NCI-H345 treated with DMSO at 0.1 percent for 48 hours (cell line): ENCODE results near the gene GNG7.
"Not testable (repeated sequence)": the region's sequence is repeated elsewhere in the genome, so short reads cannot be mapped to it uniquely, and the experiment has no call there.

Experiments used
- DNase-seq: peaks from one replicate; lab custom pipeline; 2025; ENCODE audit not compliant: unreplicated experiment; lab: John Stamatoyannopoulos, UW

The GNG7 gene

GRCh38 chr19:2714102-2714501 is 11.6 kb upstream of the GNG7 start:
- DNase-seq: not testable (repeated sequence)

- not testable (repeated sequence) for DNase-seq
These were observed 10.7 kb upstream of the GNG7 start for GRCh38 chr19:2713170-2713569.

- no peak for DNase-seq
These were observed 9.3 kb upstream of the GNG7 start for GRCh38 chr19:2711875-2712205.

- DNase-seq: no peak
These were observed 8.8 kb upstream of the GNG7 start for GRCh38 chr19:2711172-2711874.

GRCh38 chr19:2706251-2706650 is 3.8 kb upstream of the GNG7 start:
- no peak for DNase-seq

GRCh38 chr19:2703691-2704216 is 1.3 kb upstream of the GNG7 start:
- DNase-seq: no peak

- no peak for DNase-seq
These were observed 563 bp upstream of the GNG7 start for GRCh38 chr19:2703077-2703437.

- no peak for DNase-seq
These were observed 929 bp downstream of the GNG7 start for GRCh38 chr19:2701361-2702169.

GRCh38 chr19:2700660-2701360 is 1.7 kb downstream of the GNG7 start:
- no peak for DNase-seq

GRCh38 chr19:2699413-2700140 is 2.9 kb downstream of the GNG7 start:
- DNase-seq: no peak

GRCh38 chr19:2694196-2694595 is 8.3 kb downstream of the GNG7 start:
- no peak for DNase-seq

GRCh38 chr19:2693492-2694160 is 8.9 kb downstream of the GNG7 start:
- no peak for DNase-seq

- no peak for DNase-seq
These were observed 10.5 kb downstream of the GNG7 start for GRCh38 chr19:2691951-2692350.

- no peak for DNase-seq
These were observed 11.6 kb downstream of the GNG7 start for GRCh38 chr19:2690856-2691255.

- no peak for DNase-seq
These were observed 16.1 kb downstream of the GNG7 start for GRCh38 chr19:2686360-2686759.

GRCh38 chr19:2685204-2685704 is 17.2 kb downstream of the GNG7 start:
- DNase-seq: no peak

GRCh38 chr19:2683430-2684003 is 19.0 kb downstream of the GNG7 start:
- no peak for DNase-seq

- DNase-seq: no peak
These were observed 21.7 kb downstream of the GNG7 start for GRCh38 chr19:2680808-2681207.

GRCh38 chr19:2679439-2679838 is 23.1 kb downstream of the GNG7 start:
- DNase-seq: no peak

GRCh38 chr19:2678948-2679347 is 23.5 kb downstream of the GNG7 start:
- DNase-seq: not testable (repeated sequence)
